PC-9 (cell line): ENCODE results near the gene CTBS. TPM values are rescaled to one million over a fixed set of nuclear protein-coding genes. Genes with fewer than 3 reads are reported as not detected.

ENCODE experiments used
- BruUV-seq: library from RNA; stranded (reverse); fragments of 400-500 nt; replicated peaks from 2 replicates; lab custom pipeline; 2021; lab: Mats Ljungman, UMichigan
- CTCF ChIA-PET: fragments of 300-600 bp; sonication (Branson Sonifier 250); formaldehyde crosslinking; loops from one replicate; lab custom pipeline; 2022; ENCODE audit warnings: antibody characterized with exemption; lab: Charles Lee
- POLR2A ChIA-PET: fragments of 300-600 bp; sonication (Branson Sonifier 250); formaldehyde crosslinking; loops from one replicate; lab custom pipeline; 2022; ENCODE audit warnings: antibody characterized with exemption; ENCODE audit not compliant: unreplicated experiment; lab: Charles Lee
- DNase-seq, 2 experiments: peaks; one replicate each; pipeline versions ENCODE4 v3.0.0 to v3.0.0-alpha.2; 2015 to 2022; ENCODE audit warnings: mixed read lengths in 1 of 2
- H2AFZ ChIP-seq: fragments of 200-600 bp; sonication (generic); 2 replicates; pipeline ENCODE4 v1.8.1; 2017; ENCODE audit warnings: antibody characterized with exemption
- H3F3A ChIP-seq: fragments of 200-600 bp; sonication (generic); 2 replicates; pipeline ENCODE4 v1.8.1; 2017; ENCODE audit warnings: antibody characterized with exemption, mild to moderate bottlenecking, low read depth; ENCODE audit not compliant: insufficient read depth
- H3K27ac ChIP-seq: fragments of 200-600 bp; sonication (generic); 2 replicates; pipeline ENCODE4 v1.6.1; 2016; ENCODE audit warnings: mixed run types
- H3K27me3 ChIP-seq: fragments of 200-600 bp; sonication (generic); 2 replicates; pipeline ENCODE4 v1.6.1; 2016; ENCODE audit warnings: low read depth, mixed run types; ENCODE audit not compliant: insufficient read depth
- H3K36me3 ChIP-seq: fragments of 200-600 bp; sonication (generic); 2 replicates; pipeline ENCODE4 v1.6.1; 2016; ENCODE audit warnings: low read depth, mixed run types
- H3K4me1 ChIP-seq: fragments of 200-600 bp; sonication (generic); replicated peaks from 2 replicates; pipeline ENCODE4 v1.6.1; 2016; ENCODE audit warnings: mixed run types; ENCODE audit not compliant: insufficient read depth
- H3K4me2 ChIP-seq: fragments of 200-600 bp; sonication (generic); 2 replicates; pipeline ENCODE4 v1.6.1; 2017; ENCODE audit warnings: mixed run types
- H3K4me3 ChIP-seq: fragments of 200-600 bp; sonication (generic); 2 replicates; pipeline ENCODE4 v1.6.1; 2016; ENCODE audit warnings: mixed run types
- H3K79me2 ChIP-seq: fragments of 200-600 bp; sonication (generic); 2 replicates; pipeline ENCODE4 v1.6.1; 2017; ENCODE audit warnings: low read depth, mixed run types
- H3K9me2 ChIP-seq: fragments of 200-600 bp; sonication (generic); 2 replicates; pipeline ENCODE4 v1.8.1; 2017; ENCODE audit warnings: mild to moderate bottlenecking; ENCODE audit not compliant: insufficient read depth
- H3K9me3 ChIP-seq: fragments of 200-600 bp; sonication (generic); 2 replicates; pipeline ENCODE4 v1.8.1; 2016; ENCODE audit warnings: low read depth; ENCODE audit not compliant: insufficient read depth
- H4K20me1 ChIP-seq: fragments of 200-600 bp; sonication (generic); 2 replicates; pipeline ENCODE4 v1.8.1; 2017; ENCODE audit not compliant: insufficient read depth
- EZH2 ChIP-seq: fragments of 200-600 bp; sonication (generic); IDR thresholded peaks from 2 replicates; pipeline ENCODE4 v1.8.0; 2017; ENCODE audit warnings: antibody characterized with exemption, low read depth
- intact Hi-C: fragments of 100-400 bp; cut with micrococcal nuclease; formaldehyde crosslinking; loops from one replicate; pipeline ENCODE4 v1.10.0; 2022; ENCODE audit not compliant: unreplicated experiment
- total RNA-seq: library from RNA; stranded (reverse); gene quantifications from 2 replicates; pipeline ENCODE4 v1.2.3, GENCODE V29; 2021
- TF ChIP-seq, protein P1 (sequence below): fragments of 200-600 bp; sonication (generic); conservative IDR thresholded peaks from 2 replicates; pipeline ENCODE4 v1.6.1; 2017; ENCODE audit warnings: mixed run types, antibody characterized with exemption, mild to moderate bottlenecking, moderate library complexity

The CTBS gene
- total RNA-seq, 1 experiment from 2014 or later: 20.2 TPM

DNA sequence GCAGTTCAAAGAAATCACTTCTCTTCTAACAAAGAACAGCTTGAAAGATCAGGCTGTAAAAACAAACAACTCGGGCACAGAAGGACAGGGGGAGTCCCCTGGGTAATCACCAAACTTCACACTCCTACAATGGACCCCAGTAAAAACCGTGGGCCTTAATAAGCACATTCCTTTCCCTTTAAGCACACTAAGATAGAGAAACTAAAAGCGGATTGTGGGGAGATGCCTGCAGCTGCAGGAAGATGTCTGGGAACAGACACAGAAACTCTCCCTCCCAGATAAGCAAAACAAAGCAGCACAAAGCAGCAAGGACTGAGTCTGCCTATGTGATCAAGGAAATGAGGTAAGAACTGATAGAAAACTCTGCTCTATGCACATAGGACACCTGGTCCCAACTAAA, 37.6 kb upstream of the CTBS start:
- intact Hi-C loops: no loop called here
- no peak for TF ChIP-seq EZH2
- TF ChIP-seq, protein P1, sequence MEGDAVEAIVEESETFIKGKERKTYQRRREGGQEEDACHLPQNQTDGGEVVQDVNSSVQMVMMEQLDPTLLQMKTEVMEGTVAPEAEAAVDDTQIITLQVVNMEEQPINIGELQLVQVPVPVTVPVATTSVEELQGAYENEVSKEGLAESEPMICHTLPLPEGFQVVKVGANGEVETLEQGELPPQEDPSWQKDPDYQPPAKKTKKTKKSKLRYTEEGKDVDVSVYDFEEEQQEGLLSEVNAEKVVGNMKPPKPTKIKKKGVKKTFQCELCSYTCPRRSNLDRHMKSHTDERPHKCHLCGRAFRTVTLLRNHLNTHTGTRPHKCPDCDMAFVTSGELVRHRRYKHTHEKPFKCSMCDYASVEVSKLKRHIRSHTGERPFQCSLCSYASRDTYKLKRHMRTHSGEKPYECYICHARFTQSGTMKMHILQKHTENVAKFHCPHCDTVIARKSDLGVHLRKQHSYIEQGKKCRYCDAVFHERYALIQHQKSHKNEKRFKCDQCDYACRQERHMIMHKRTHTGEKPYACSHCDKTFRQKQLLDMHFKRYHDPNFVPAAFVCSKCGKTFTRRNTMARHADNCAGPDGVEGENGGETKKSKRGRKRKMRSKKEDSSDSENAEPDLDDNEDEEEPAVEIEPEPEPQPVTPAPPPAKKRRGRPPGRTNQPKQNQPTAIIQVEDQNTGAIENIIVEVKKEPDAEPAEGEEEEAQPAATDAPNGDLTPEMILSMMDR: no peak
- no peak overlapping the region for H2AFZ ChIP-seq

DNA sequence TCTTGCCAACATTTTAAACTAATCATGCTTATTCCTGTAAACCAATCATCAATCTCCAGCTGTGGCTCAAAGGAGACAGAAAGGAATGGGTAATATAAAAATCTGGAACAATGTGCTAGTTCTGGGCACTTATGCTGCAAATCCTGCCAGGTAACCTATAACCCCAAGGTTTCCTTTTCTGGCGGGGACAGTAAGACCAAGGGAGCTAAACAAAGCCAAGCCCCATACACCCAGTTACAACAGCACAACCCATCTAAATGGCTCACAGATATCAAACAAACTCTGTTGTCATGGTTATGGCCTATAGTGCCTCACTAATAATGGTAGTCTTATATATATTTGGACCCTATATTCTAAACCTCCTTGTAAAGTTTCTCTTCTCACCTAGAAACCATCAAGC, 36.9 kb upstream of the CTBS start:
- H3K27ac ChIP-seq: no peak overlapping the region
- ChIA-PET POLR2A (interaction anchor here (0.6 kb wide), 1 partner anchor 171 kb away, joined by 4 read pairs; no protein-coding TSS in a partner anchor), CTCF (no interaction called here)
- no peaks in the 10 kb centered on the region for H3K9me2 ChIP-seq
- TF ChIP-seq, protein P1: no peak
- no peak for TF ChIP-seq EZH2
- H3K79me2 ChIP-seq: no peaks in the 10 kb centered on the region
- no peaks in the 10 kb centered on the region for H4K20me1 ChIP-seq
- no peaks in the 10 kb centered on the region for H3K4me1 ChIP-seq
- no peaks in the 10 kb centered on the region for H3K27me3 ChIP-seq
- no peak overlapping the region for H3K4me2 ChIP-seq
- H2AFZ ChIP-seq: no peak overlapping the region
- H3K4me3 ChIP-seq: no peak overlapping the region
- intact Hi-C loops: no loop called here
- H3F3A ChIP-seq: no peaks in the 10 kb centered on the region
- no peak for DNase-seq
- H3K9me3 ChIP-seq: 0 out of 2 replicates have a peak, but pooled peaks cover 9% of the 10 kb centered on the region
- H3K36me3 ChIP-seq: no peaks in the 10 kb centered on the region
- BruUV-seq: no TSS peak

More for the DNA sequence above, 37.6 kb upstream of the CTBS start:
- H3F3A ChIP-seq: no peaks in the 10 kb centered on the region
- H3K4me1 ChIP-seq: no peaks in the 10 kb centered on the region
- BruUV-seq: no TSS peak
- no peaks in the 10 kb centered on the region for H4K20me1 ChIP-seq
- H3K79me2 ChIP-seq: no peaks in the 10 kb centered on the region
- ChIA-PET CTCF (no interaction called here), POLR2A (no interaction called here)
- no peak overlapping the region for H3K4me3 ChIP-seq
- no peak for DNase-seq
- H3K27ac ChIP-seq: no peak overlapping the region
- no peak overlapping the region for H3K4me2 ChIP-seq
- H3K36me3 ChIP-seq: no peaks in the 10 kb centered on the region
- H3K27me3 ChIP-seq: no peaks in the 10 kb centered on the region
- 0 out of 2 replicates have a peak, but pooled peaks cover 9% of the 10 kb centered on the region for H3K9me3 ChIP-seq
- H3K9me2 ChIP-seq: no peaks in the 10 kb centered on the region

DNA sequence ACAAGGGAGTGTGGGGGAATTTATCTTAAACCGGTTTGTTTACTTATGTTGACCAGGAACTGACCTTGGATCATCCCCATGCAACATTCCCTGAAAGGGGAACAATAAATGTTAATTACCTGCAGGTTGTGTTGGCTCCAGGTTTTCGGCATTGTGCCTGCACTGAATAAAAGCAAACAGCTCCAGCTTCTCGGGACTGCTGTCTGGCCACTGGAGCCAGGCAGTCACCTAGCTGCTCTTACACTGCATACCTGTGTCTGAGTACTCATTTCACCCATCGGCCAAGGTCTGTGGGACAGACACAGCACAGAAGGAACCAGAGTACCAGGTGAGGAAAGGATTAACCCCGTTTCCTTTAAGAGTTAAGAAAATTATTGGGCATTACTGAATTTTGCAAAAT, 32.7 kb upstream of the CTBS start:
- H3K27ac ChIP-seq: no peak overlapping the region
- intact Hi-C loops: no loop called here
- no peak overlapping the region for H3K4me3 ChIP-seq
- POLR2A ChIA-PET: no interaction called here
- H3K79me2 ChIP-seq: no peaks in the 10 kb centered on the region
- DNase-seq: no peak
- peaks cover 21% of the 10 kb centered on the region for H3F3A ChIP-seq
- peaks cover 10% of the 10 kb centered on the region; the same call in 1 of the 2 replicates for H3K9me3 ChIP-seq
- TF ChIP-seq, protein P1: no peak
- TF ChIP-seq EZH2: no peak
- H3K4me2 ChIP-seq: no peak overlapping the region
- no peaks in the 10 kb centered on the region for H4K20me1 ChIP-seq
- no peaks in the 10 kb centered on the region for H3K27me3 ChIP-seq
- no peak overlapping the region for H2AFZ ChIP-seq
- CTCF ChIA-PET: interaction anchor here (0.6 kb wide), 1 partner anchor 11 kb away, joined by 4 read pairs; no protein-coding TSS in a partner anchor
- H3K9me2 ChIP-seq: no peaks in the 10 kb centered on the region
- peaks cover 23% of the 10 kb centered on the region for H3K4me1 ChIP-seq
- BruUV-seq: no TSS peak
- no peaks in the 10 kb centered on the region for H3K36me3 ChIP-seq
